Ectodermal cell (in vitro differentiated cells): ENCODE measurements around the gene VSIG10L2.

Experiments
- H3K27ac ChIP-seq: 2 replicates; pipeline ENCODE4 v1.7.0; 2013; ENCODE audit warnings: mild to moderate bottlenecking, low read depth, low read length; ENCODE audit not compliant: insufficient read depth, poor library complexity, severe bottlenecking
- H3K27me3 ChIP-seq: 2 replicates; pipeline ENCODE4 v1.7.0; 2013; ENCODE audit warnings: mild to moderate bottlenecking, low read length; ENCODE audit not compliant: insufficient read depth, control insufficient read depth, poor library complexity, severe bottlenecking
- H3K36me3 ChIP-seq: one replicate; pipeline ENCODE4 v1.7.0; 2013; ENCODE audit warnings: low read length; ENCODE audit not compliant: control insufficient read depth, insufficient read depth
- H3K4me1 ChIP-seq: one replicate; pipeline ENCODE4 v1.7.0; 2013; ENCODE audit warnings: low read length; ENCODE audit not compliant: control insufficient read depth, insufficient read depth
- H3K4me3 ChIP-seq: 2 replicates; pipeline ENCODE4 v1.7.0; 2013; ENCODE audit warnings: low read depth, low read length, control low read depth; ENCODE audit not compliant: insufficient read depth
- H3K9me3 ChIP-seq: 2 replicates; pipeline ENCODE4 v1.7.0; 2013; ENCODE audit warnings: mild to moderate bottlenecking, low read length, moderate library complexity; ENCODE audit not compliant: control insufficient read depth
- WGBS, 2 experiments: methylation state at CpG; one replicate each; pipeline ENCODE4 v1.1.7; 2013; ENCODE audit warnings: missing lambda C conversion rate in 2 of 2; 5-methylcytosine and 5-hydroxymethylcytosine counted together

VSIG10L2 gene

GRCh38 chr11:125947419-125948277, 1.8 kb downstream of the VSIG10L2 start:
- Histone ChIP-seq H3K9me3 (no peaks in the 10 kb centered on the region), H3K27ac (no peak overlapping the region), H3K36me3 (no peaks in the 10 kb centered on the region), H3K27me3 (no peaks in the 10 kb centered on the region), H3K4me1 (peaks cover 14% of the 10 kb centered on the region), H3K4me3 (no peak overlapping the region)
- 91 to 95% methylated on average over 24 of the region's 24 CpGs for WGBS, 2 experiments

DNA sequence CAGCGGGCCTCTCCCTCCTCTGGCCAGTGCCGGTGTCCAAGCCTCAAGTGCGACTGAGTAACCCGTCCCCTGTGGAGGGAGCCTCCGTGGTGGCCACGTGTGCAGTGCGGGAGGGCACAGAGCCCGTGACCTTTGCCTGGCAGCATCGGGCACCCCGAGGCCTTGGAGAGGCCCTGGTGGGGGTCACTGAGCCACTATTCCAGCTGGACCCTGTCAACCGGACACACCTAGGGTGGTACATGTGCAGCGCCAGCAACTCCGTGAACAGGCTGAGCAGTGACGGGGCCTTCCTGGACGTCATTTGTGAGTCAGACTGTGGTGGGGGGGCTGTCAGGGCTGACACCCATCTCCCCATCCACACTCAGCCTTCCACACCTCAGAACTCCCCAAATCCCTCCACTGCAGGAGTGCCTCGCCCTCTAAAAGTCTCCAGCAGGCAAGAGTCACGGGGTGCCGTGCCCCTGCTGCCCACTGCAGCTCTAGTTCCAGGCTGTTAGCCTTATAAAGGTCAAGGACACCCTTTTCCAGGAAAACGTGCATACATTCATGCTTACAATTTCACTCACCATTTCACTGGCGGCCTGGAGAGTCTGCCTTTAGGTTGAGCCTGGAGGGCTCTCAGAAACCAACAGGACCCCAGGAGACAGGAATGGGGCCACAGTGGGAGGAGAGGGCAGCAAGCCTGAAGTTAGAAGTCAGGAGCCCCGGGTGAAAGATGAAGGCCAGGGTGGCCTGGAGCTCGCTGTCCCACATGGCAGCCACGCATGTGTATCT, 2.6 kb downstream of the VSIG10L2 start:
- H3K4me3 ChIP-seq: no peak overlapping the region
- H3K9me3 ChIP-seq: no peaks in the 10 kb centered on the region
- no peak overlapping the region for H3K27ac ChIP-seq
- WGBS, 2 experiments: 93% methylated on average over 23 of the region's 23 CpGs
- no peaks in the 10 kb centered on the region for H3K36me3 ChIP-seq
- peaks cover 14% of the 10 kb centered on the region for H3K4me1 ChIP-seq
- no peaks in the 10 kb centered on the region for H3K27me3 ChIP-seq

DNA sequence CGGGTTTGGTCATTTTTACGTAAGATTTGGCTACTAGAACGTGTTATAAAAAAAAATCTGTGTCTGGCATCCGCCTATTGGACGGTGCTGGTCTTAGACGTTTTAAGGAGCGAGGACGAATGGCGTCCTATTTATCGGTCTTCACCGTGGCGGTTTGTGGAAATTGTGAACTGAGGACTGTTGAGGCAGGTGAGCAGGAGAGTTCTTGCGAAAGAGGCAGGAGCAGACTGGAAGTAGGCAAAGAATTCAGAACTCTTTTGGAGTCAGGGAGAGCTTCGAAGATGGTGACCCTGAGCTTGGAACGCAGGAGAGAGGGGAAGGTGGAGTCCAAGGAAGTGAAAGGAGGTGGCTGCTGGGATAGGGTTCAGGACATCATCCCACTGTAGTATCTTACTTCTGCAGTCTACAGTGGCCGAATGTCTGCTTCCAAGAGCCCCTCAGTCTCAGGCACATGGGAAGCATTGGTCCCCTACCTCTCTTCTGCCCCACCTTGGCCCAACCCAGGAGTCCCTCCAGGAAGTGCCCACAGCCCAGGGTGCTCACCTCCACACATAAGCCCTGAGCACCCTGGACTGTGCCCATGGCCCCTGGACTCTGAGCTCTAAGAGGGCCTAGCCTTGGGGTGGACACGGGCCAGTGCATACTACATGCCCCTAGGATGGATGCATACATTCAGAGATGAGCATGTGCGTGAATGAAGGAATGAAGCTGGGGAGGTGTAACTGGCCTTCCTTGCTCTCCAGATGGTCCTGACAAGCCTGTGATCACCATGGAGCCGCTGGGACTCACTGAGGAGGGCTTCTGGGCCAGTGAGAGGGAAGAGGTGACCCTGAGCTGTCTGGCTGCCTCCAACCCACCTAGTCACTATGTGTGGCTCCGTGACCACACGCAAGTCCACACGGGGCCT, 3.7 kb downstream of the VSIG10L2 start:
- Histone ChIP-seq H3K4me1 (peaks cover 14% of the 10 kb centered on the region), H3K4me3 (no peak overlapping the region), H3K27me3 (no peaks in the 10 kb centered on the region), H3K9me3 (no peaks in the 10 kb centered on the region), H3K36me3 (no peaks in the 10 kb centered on the region), H3K27ac (no peak overlapping the region)
- WGBS, 2 experiments: 92 to 94% methylated on average over 22 of the region's 22 CpGs

- Histone ChIP-seq H3K9me3 (no peaks in the 10 kb centered on the region), H3K4me1 (peaks cover 10% of the 10 kb centered on the region), H3K27me3 (no peaks in the 10 kb centered on the region), H3K36me3 (no peaks in the 10 kb centered on the region), H3K4me3 (no peak overlapping the region), H3K27ac (no peak overlapping the region)
- 95 to 96% methylated on average over 11 of the region's 11 CpGs for WGBS, 2 experiments
These were observed 4.3 kb downstream of the VSIG10L2 start for GRCh38 chr11:125950178-125950490.

- H3K9me3 ChIP-seq: no peaks in the 10 kb centered on the region
- H3K36me3 ChIP-seq: peaks cover 6% of the 10 kb centered on the region
- 88 to 90% methylated on average over 15 of the region's 15 CpGs for WGBS, 2 experiments
- H3K27me3 ChIP-seq: no peaks in the 10 kb centered on the region
- H3K27ac ChIP-seq: no peak overlapping the region
- H3K4me3 ChIP-seq: no peak overlapping the region
- peaks cover 10% of the 10 kb centered on the region for H3K4me1 ChIP-seq
These were observed 5.1 kb downstream of the VSIG10L2 start for GRCh38 chr11:125950696-125951651.

DNA sequence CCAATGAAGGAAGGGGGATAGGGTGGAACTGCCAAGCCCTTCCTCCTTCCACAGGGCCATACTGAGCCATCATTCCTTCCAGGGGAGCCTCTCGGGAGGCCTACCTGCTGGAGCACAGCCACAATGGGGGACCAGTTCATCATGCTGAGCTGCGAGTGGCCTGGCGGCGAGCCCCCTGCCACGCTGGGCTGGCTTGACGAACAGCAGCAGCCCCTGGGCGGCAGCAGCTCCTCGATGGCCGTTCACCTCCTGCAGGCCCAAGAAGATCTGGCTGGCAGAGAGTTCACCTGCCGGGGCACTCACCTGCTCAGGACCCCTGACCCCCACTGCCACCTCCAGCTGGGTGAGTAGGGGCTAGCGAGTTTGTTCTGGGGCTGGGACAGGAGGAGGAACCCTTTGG, 5.9 kb downstream of the VSIG10L2 start:
- no peak overlapping the region for H3K27ac ChIP-seq
- peaks cover 13% of the 10 kb centered on the region for H3K36me3 ChIP-seq
- peaks cover 10% of the 10 kb centered on the region for H3K4me1 ChIP-seq
- no peaks in the 10 kb centered on the region for H3K27me3 ChIP-seq
- 66 to 68% methylated on average over 11 of the region's 11 CpGs for WGBS, 2 experiments
- no peaks in the 10 kb centered on the region for H3K9me3 ChIP-seq
- H3K4me3 ChIP-seq: no peak overlapping the region

DNA sequence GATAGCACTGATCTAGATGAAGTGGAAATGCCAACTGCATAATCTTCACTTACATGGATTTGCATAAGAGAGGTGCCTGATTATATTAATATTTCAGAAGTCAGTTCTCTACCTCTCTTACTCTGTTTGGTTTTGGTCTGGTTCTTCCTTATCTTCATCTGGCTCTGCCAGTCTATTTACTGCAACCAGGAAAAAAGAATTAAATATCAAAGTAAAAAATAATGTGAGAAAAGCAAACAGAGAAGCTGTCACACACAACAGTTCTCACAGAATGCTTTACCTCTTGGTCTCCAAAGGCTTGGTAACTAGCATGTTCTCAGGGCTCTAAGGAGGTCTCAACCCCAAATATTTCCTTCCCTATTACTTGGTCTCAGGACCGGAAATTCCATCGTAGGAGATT, 6.7 kb downstream of the VSIG10L2 start:
- H3K27me3 ChIP-seq: no peaks in the 10 kb centered on the region
- no peak overlapping the region for H3K4me3 ChIP-seq
- 98 to 99% methylated on average over 2 of the region's 2 CpGs for WGBS, 2 experiments
- peaks cover 10% of the 10 kb centered on the region for H3K4me1 ChIP-seq
- H3K27ac ChIP-seq: no peak overlapping the region
- no peaks in the 10 kb centered on the region for H3K9me3 ChIP-seq
- peaks cover 21% of the 10 kb centered on the region for H3K36me3 ChIP-seq

DNA sequence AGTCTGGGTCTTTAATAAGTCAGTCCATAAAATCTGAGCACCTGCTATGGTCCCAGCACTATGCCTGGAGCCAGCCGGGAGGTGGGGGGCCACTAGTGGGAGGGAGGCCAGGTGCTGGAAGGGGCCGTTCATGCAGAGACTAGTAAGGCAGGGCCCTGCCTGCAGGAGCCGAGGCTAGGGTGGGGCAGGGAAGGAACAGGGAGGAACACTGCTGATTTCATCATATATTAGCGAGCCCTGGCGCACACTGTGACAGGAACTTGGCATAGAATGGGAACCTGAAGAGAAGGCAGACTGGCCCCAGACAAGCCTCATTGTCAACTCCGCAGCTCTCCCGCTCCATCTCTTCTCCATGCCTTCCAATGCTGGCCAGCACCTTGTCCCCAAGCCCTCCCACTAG, 7.1 kb downstream of the VSIG10L2 start:
- peaks cover 10% of the 10 kb centered on the region for H3K4me1 ChIP-seq
- H3K4me3 ChIP-seq: no peak overlapping the region
- no peak overlapping the region for H3K27ac ChIP-seq
- no peaks in the 10 kb centered on the region for H3K9me3 ChIP-seq
- peaks cover 25% of the 10 kb centered on the region for H3K36me3 ChIP-seq
- no peaks in the 10 kb centered on the region for H3K27me3 ChIP-seq
- WGBS, 2 experiments: 92 to 96% methylated on average over 7 of the region's 7 CpGs

- H3K36me3 ChIP-seq: peaks cover 28% of the 10 kb centered on the region
- H3K4me1 ChIP-seq: peaks cover 10% of the 10 kb centered on the region
- no peak overlapping the region for H3K27ac ChIP-seq
- WGBS, 2 experiments: 91% methylated on average over 20 of the region's 20 CpGs
- H3K4me3 ChIP-seq: no peak overlapping the region
- H3K9me3 ChIP-seq: no peaks in the 10 kb centered on the region
- H3K27me3 ChIP-seq: no peaks in the 10 kb centered on the region
These were observed 7.6 kb downstream of the VSIG10L2 start for GRCh38 chr11:125953401-125953935.
